Stimulated activated CD4-positive, alpha-beta T cell treated with anti-CD3 and anti-CD28 coated beads, Interleukin-2, amount 100 ng/mL, for 48 hours (primary cell): ENCODE measurements around the gene PFN3.
"Not testable (repeated sequence)": the region's sequence is repeated elsewhere in the genome, so short reads cannot be mapped to it uniquely, and the experiment has no call there.

ENCODE experiments used
- DNase-seq, 2 donors: peaks; one replicate each; pipeline ENCODE4 v3.0.0-alpha.2; 2020

PFN3 gene

GRCh38 chr5:177371120-177372033, 29.1 kb downstream of the PFN3 start:
- DNase-seq, result no peak

GRCh38 chr5:177370488-177371119, 29.9 kb downstream of the PFN3 start:
- DNase-seq, result no peak

- DNase-seq, result no peak
These were observed 30.6 kb downstream of the PFN3 start for GRCh38 chr5:177369645-177370440.

- no peak for DNase-seq
These were observed 31.4 kb downstream of the PFN3 start for GRCh38 chr5:177368869-177369644.

GRCh38 chr5:177367981-177368868, 32.2 kb downstream of the PFN3 start:
- DNase-seq, result no peak

GRCh38 chr5:177367323-177367848, 33.1 kb downstream of the PFN3 start:
- no peak for DNase-seq

- no peak for DNase-seq
These were observed 33.7 kb downstream of the PFN3 start for GRCh38 chr5:177366528-177367322.

GRCh38 chr5:177365845-177366527, 34.5 kb downstream of the PFN3 start:
- DNase-seq, result no peak

GRCh38 chr5:177364159-177364962, 36.1 kb downstream of the PFN3 start:
- DNase-seq, result no peak

- DNase-seq, result no peak
These were observed 36.9 kb downstream of the PFN3 start for GRCh38 chr5:177363565-177363964.

GRCh38 chr5:177362610-177363507, 37.6 kb downstream of the PFN3 start:
- peak; percentile 58 to 66 for DNase-seq

- no peak for DNase-seq
These were observed 38.2 kb downstream of the PFN3 start for GRCh38 chr5:177362292-177362609.

GRCh38 chr5:177361418-177362291, 38.8 kb downstream of the PFN3 start:
- no peak for DNase-seq

GRCh38 chr5:177360740-177361139, 39.7 kb downstream of the PFN3 start:
- DNase-seq, result not testable (repeated sequence)

- no peak for DNase-seq
These were observed 40.6 kb downstream of the PFN3 start for GRCh38 chr5:177359860-177360259.

GRCh38 chr5:177359451-177359851, 41.0 kb downstream of the PFN3 start:
- no peak for DNase-seq

- DNase-seq, result no peak
These were observed 42.1 kb downstream of the PFN3 start for GRCh38 chr5:177358370-177358819.
